ENCODE results near the gene UBXN7.
A peak's percentile ranks its signal among the peaks of the same experiment; 100 is the strongest.
"Not testable (repeated sequence)": the region's sequence is repeated elsewhere in the genome, so short reads cannot be mapped to it uniquely, and the experiment has no call there.

Gene UBXN7

GRCh38 chr3:196351541-196351940, 80.7 kb downstream of the UBXN7 start:
- no peak for DNase-seq

GRCh38 chr3:196350067-196350466, 82.2 kb downstream of the UBXN7 start:
- no peak for DNase-seq

GRCh38 chr3:196348698-196349097, 83.5 kb downstream of the UBXN7 start:
- no peak for DNase-seq

- no peak for DNase-seq
Measured at GRCh38 chr3:196344663-196345062, 87.6 kb downstream of the UBXN7 start.

- not testable (repeated sequence) for DNase-seq
Measured at GRCh38 chr3:196343917-196344316, 88.3 kb downstream of the UBXN7 start.

- no peak for DNase-seq
Measured at GRCh38 chr3:196341137-196341536, 91.1 kb downstream of the UBXN7 start.

GRCh38 chr3:196340466-196340865, 91.8 kb downstream of the UBXN7 start:
- DNase-seq, result no peak

GRCh38 chr3:196339493-196340254, 92.6 kb downstream of the UBXN7 start:
- DNase-seq, result no peak

GRCh38 chr3:196339044-196339443, 93.2 kb downstream of the UBXN7 start:
- no peak for DNase-seq

GRCh38 chr3:196336319-196337145, 95.7 kb downstream of the UBXN7 start:
- peak; percentile 21 to 33 for DNase-seq

GRCh38 chr3:196335503-196335948, 96.7 kb downstream of the UBXN7 start:
- DNase-seq, result no peak

- no peak for DNase-seq
Measured at GRCh38 chr3:196334982-196335381, 97.2 kb downstream of the UBXN7 start.

- no peak for DNase-seq
Measured at GRCh38 chr3:196332168-196332567, 100.1 kb downstream of the UBXN7 start.

- DNase-seq, result no peak
Measured at GRCh38 chr3:196327405-196327804, 104.8 kb downstream of the UBXN7 start.

GRCh38 chr3:196326936-196327335, 105.3 kb downstream of the UBXN7 start:
- no peak for DNase-seq

- DNase-seq, result no peak
Measured at GRCh38 chr3:196323691-196324090, 108.5 kb downstream of the UBXN7 start.

GRCh38 chr3:196323016-196323415, 109.2 kb downstream of the UBXN7 start:
- DNase-seq, result no peak

- no peak for DNase-seq
Measured at GRCh38 chr3:196321162-196321561, 111.1 kb downstream of the UBXN7 start.

GRCh38 chr3:196320137-196320536, 112.1 kb downstream of the UBXN7 start:
- DNase-seq, result no peak

GRCh38 chr3:196317687-196318467, 114.3 kb downstream of the UBXN7 start, which contains the start of gene DYNLT2B:
Gene DYNLT2B, minus strand, starts transcription at chr3:196318240. Its CDS starts 88 bp downstream, at chr3:196318152.
- peak; percentile 32 to 72 for DNase-seq

- DNase-seq, result not testable (repeated sequence)
Measured at GRCh38 chr3:196316799-196317686, 115.2 kb downstream of the UBXN7 start.

GRCh38 chr3:196315821-196316220, 116.4 kb downstream of the UBXN7 start:
- no peak for DNase-seq

Measured in SHP77 (cell line).